ENCODE measurements around the gene HRCT1. TPM values are rescaled to one million over a fixed set of nuclear protein-coding genes. Genes with fewer than 3 reads are reported as not detected.

Gene HRCT1
- total and polyA plus RNA-seq, 2 donors (not counting 1 experiment from before 2014, with no cell fraction given): not detected

DNA sequence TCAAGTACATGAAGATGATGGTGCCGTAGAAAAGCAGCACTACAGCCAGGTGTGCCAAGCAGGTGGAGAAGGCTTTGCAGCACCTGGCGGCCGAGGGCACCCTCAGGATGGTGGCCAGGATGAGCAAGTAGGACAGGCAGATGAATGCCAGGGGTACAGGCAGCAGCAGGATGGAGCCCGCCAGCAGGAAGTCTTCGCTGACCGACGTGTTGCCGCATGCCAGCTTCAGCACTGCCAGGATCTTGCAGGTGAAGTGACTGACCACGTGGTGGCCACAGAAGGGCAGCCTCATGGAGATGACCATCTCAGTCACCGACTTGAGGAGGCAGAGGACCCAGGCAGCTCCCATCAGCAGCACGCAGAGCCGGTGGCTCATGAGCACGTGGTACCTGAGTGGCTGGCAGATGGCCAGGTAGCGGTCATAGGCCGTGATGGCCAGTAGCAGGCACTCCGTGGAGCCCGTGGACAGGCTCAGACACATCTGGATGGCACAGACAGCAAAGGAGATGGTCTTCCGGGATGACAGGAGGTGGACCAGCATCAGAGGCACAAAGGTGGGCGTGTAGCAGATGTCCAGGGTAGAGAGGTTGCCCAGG lies 36.3 kb upstream of the HRCT1 start:
- Mint-ChIP-seq H3K27ac (no peak overlapping the region), H3K27me3 (peaks cover under 1% of the 10 kb centered on the region), H3K4me1 (no peaks in the 10 kb centered on the region), H3K9me3 (ENCODE audit: insufficient read depth) (no peaks in the 10 kb centered on the region), H3K4me3 (no peak overlapping the region)
- Histone ChIP-seq H3K9ac (ENCODE audit: low read length) (no peak overlapping the region), H4K20me1 (ENCODE audit: control insufficient read depth, insufficient read depth, low read length, poor library complexity, severe bottlenecking) (no peaks in the 10 kb centered on the region), H3K27me3 (replicated peaks in 1 of 4; ENCODE audit: control extremely low read depth in 1 of 4, control insufficient read depth in 3 of 4, insufficient read depth in 4 of 4, low read length in 3 of 4) (no peaks in the 10 kb centered on the region), H3K4me2 (replicated peaks; ENCODE audit: low read depth, low read length, poor library complexity, severe bottlenecking) (no peak overlapping the region), H3K79me2 (ENCODE audit: control insufficient read depth, insufficient read depth, low read length) (no peaks in the 10 kb centered on the region), H3K36me3 (replicated peaks in 1 of 2; ENCODE audit: control extremely low read depth in 1 of 2, control insufficient read depth in 1 of 2, extremely low read depth in 1 of 2, insufficient read depth in 2 of 2, low read length in 1 of 2) (no peaks in the 10 kb centered on the region), H3K27ac (ENCODE audit: low read length in 2 of 2) (no peak overlapping the region), H3K4me1 (ENCODE audit: control insufficient read depth in 2 of 2, insufficient read depth in 2 of 2, low read length in 2 of 2) (no peaks in the 10 kb centered on the region), H3K9me3 (ENCODE audit: control extremely low read depth in 1 of 3, control insufficient read depth in 2 of 3, insufficient read depth in 1 of 3, low read length in 2 of 3) (no peaks in the 10 kb centered on the region), H3K4me3 (ENCODE audit: control extremely low read depth in 1 of 5, extremely low read depth in 1 of 5, insufficient read depth in 1 of 5, low read depth in 2 of 5, low read length in 4 of 5) (no peak overlapping the region), H2AFZ (ENCODE audit: insufficient read depth, low read depth, low read length, poor library complexity, severe bottlenecking) (no peak overlapping the region)
- DNase-seq: no peak
- CTCF ChIA-PET: interaction anchor here (0.6 kb wide), 1 partner anchor 12 kb away, joined by 3 read pairs; no protein-coding TSS in a partner anchor
- intact Hi-C loops (cut with micrococcal nuclease): no loop called here
- WGBS (ENCODE audit: insufficient coverage): 91% methylated on average over 19 of the region's 19 CpGs
- ATAC-seq (ENCODE audit: low read depth): no peak
- POLR2A ChIA-PET: no interaction called here
- TF ChIP-seq, protein P1, sequence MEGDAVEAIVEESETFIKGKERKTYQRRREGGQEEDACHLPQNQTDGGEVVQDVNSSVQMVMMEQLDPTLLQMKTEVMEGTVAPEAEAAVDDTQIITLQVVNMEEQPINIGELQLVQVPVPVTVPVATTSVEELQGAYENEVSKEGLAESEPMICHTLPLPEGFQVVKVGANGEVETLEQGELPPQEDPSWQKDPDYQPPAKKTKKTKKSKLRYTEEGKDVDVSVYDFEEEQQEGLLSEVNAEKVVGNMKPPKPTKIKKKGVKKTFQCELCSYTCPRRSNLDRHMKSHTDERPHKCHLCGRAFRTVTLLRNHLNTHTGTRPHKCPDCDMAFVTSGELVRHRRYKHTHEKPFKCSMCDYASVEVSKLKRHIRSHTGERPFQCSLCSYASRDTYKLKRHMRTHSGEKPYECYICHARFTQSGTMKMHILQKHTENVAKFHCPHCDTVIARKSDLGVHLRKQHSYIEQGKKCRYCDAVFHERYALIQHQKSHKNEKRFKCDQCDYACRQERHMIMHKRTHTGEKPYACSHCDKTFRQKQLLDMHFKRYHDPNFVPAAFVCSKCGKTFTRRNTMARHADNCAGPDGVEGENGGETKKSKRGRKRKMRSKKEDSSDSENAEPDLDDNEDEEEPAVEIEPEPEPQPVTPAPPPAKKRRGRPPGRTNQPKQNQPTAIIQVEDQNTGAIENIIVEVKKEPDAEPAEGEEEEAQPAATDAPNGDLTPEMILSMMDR (IDR thresholded peaks at IDR 0.05): no peak
- no peak for TF ChIP-seq EZH2 (IDR thresholded peaks at IDR 0.05; ENCODE audit: borderline replicate concordance, insufficient read depth, low read depth, low read length, poor library complexity, severe bottlenecking)

DNA sequence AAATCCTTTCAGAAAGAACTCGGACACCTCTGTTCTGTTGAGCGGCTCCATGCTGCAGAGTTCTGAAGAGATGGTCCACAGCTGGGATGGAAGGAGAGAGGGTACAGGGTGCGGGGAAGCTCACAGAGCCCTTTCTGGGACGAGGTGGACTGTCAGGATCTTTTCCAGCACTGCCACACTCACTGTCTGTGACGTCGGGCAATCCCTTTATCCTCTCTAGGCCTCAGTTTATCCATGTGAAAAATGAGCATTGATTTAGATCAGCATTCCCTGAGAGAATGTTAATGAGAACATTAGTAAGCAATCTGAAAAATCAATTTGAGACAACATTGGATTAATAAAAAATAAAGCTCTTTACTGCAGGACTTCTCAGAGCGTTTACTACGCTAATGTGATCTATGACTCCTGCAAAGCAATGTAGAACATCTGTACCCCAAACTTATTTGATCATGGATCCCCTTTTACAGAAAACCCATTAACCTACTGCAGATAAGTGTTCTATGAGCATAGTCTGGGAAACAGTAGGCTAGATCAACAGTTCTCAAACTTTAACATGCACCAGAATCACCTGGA lies 35.6 kb upstream of the HRCT1 start, which contains the start of gene OR13J1:
Gene OR13J1 (minus strand): TSS at position 51 of the 573 bp plus-strand sequence. CDS start 0 bp downstream, at position 51.
- H3K27me3 Mint-ChIP-seq: peaks cover 4% of the 10 kb centered on the region
- no peak within 1 kb of the TSS for H3K27ac Mint-ChIP-seq
- no peaks in the 10 kb centered on the region for H3K27me3 ChIP-seq (replicated peaks in 1 of 4; ENCODE audit: control extremely low read depth in 1 of 4, control insufficient read depth in 3 of 4, insufficient read depth in 4 of 4, low read length in 3 of 4)
- H3K9me3 ChIP-seq (ENCODE audit: control extremely low read depth in 1 of 3, control insufficient read depth in 2 of 3, insufficient read depth in 1 of 3, low read length in 2 of 3): no peaks in the 10 kb centered on the region
- ATAC-seq (ENCODE audit: low read depth) (no peak), DNase-seq (no peak)
- H3K9ac ChIP-seq (ENCODE audit: low read length): no peak within 1 kb of the TSS
- WGBS (ENCODE audit: insufficient coverage): 93% methylated on average over 4 of the region's 8 CpGs
- H3K4me3 Mint-ChIP-seq: no peak within 1 kb of the TSS
- H3K9me3 Mint-ChIP-seq (ENCODE audit: insufficient read depth): peaks cover under 1% of the 10 kb centered on the region
- ChIA-PET POLR2A (no interaction called here), CTCF (interaction anchor here (0.6 to 1.0 kb wide), 2 partner anchors 11 to 44 kb away, joined by 3 read pairs; no protein-coding TSS in a partner anchor)
- intact Hi-C loops (cut with micrococcal nuclease): no loop called here
- no peak within 1 kb of the TSS for H3K27ac ChIP-seq (ENCODE audit: low read length in 2 of 2)
- no peaks in the 10 kb centered on the region for H3K4me1 Mint-ChIP-seq
- TF ChIP-seq, protein P1 (IDR thresholded peaks at IDR 0.05): no peak
- TF ChIP-seq EZH2 (IDR thresholded peaks at IDR 0.05; ENCODE audit: borderline replicate concordance, insufficient read depth, low read depth, low read length, poor library complexity, severe bottlenecking): no peak
- H3K79me2 ChIP-seq (ENCODE audit: control insufficient read depth, insufficient read depth, low read length): no peaks in the 10 kb centered on the region
- H3K4me1 ChIP-seq (ENCODE audit: control insufficient read depth in 2 of 2, insufficient read depth in 2 of 2, low read length in 2 of 2): no peaks in the 10 kb centered on the region
- no peak within 1 kb of the TSS for H2AFZ ChIP-seq (ENCODE audit: insufficient read depth, low read depth, low read length, poor library complexity, severe bottlenecking)
- H3K4me3 ChIP-seq (ENCODE audit: control extremely low read depth in 1 of 5, extremely low read depth in 1 of 5, insufficient read depth in 1 of 5, low read depth in 2 of 5, low read length in 4 of 5): no peak within 1 kb of the TSS
- no peak within 1 kb of the TSS for H3K4me2 ChIP-seq (replicated peaks; ENCODE audit: low read depth, low read length, poor library complexity, severe bottlenecking)
- no peaks in the 10 kb centered on the region for H4K20me1 ChIP-seq (ENCODE audit: control insufficient read depth, insufficient read depth, low read length, poor library complexity, severe bottlenecking)
- H3K36me3 ChIP-seq (replicated peaks in 1 of 2; ENCODE audit: control extremely low read depth in 1 of 2, control insufficient read depth in 1 of 2, extremely low read depth in 1 of 2, insufficient read depth in 2 of 2, low read length in 1 of 2): no peaks in the 10 kb centered on the region
